ENCODE data around the gene NCAN. TPM values are rescaled to one million over a fixed set of nuclear protein-coding genes. Genes with fewer than 3 reads are reported as not detected.

Gene NCAN
- total RNA-seq, 6 experiments from 2014 or later: 0.04 to 0.07 (median 0.06) TPM; not detected in 2

DNA sequence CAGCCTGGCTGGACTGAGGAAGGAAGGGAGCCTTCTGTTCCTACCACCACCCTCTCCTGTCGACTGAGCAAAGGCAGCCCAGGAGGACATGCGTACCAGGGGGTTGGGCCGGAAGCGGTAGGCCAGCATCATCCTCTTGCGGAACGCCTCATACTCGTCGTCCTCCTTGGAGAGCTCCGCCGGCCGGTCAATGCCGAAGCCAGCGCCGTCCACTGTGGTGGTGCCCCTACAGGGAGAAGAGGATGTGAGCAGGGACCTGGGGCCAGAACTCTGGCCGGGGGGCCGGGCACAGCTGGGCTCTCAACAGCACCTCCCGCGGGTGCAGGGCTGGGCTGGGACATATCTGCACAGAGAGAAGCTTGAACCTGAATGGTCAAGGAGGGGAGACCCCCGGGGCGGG is 65.1 kb downstream of the NCAN start:
- H3K36me3 ChIP-seq: peaks cover 0 to 40% (median 10%) of the 10 kb centered on the region in 4 donors

DNA sequence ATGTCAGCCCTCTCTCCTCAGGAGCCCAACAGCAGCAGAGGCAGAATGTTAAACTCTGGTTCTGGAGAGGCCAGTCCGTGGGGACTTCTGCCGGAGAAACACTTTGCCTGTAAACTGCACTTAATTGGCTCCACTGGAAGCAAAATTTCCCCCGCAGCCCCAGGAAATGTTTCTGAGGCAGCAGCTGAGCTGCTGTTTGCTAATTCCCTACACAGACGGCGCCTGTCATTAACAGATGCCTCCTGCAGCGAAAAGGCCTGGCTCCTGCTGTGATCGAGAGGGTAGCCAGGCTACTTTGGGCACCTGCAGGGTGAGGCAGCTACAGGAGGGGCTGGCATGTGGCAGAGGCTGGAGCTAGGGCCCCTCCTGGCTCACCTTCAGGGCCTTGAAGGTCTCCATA is 66.6 kb downstream of the NCAN start:
- no CpG with 5 or more reads among the region's 7 CpGs for WGBS (ENCODE audit: insufficient coverage, low coverage, low lambda C conversion rate, missing lambda C conversion rate)
- DNase-seq: no peak
- Histone ChIP-seq H3K27me3 (no peaks in the 10 kb centered on the region), H3K36me3 (peaks cover 0 to 40% (median 10%) of the 10 kb centered on the region in 4 donors), H3K27ac (no peak overlapping the region), H3K4me3 (no peak overlapping the region), H3K4me1 (peaks cover 0 to 24% (median 11%) of the 10 kb centered on the region in 4 donors), H3K9me3 (no peaks in the 10 kb centered on the region)
- no peak for ATAC-seq
- TF ChIP-seq POLR2A (IDR thresholded peaks at IDR 0.05): no peak
- TF ChIP-seq, protein P1, sequence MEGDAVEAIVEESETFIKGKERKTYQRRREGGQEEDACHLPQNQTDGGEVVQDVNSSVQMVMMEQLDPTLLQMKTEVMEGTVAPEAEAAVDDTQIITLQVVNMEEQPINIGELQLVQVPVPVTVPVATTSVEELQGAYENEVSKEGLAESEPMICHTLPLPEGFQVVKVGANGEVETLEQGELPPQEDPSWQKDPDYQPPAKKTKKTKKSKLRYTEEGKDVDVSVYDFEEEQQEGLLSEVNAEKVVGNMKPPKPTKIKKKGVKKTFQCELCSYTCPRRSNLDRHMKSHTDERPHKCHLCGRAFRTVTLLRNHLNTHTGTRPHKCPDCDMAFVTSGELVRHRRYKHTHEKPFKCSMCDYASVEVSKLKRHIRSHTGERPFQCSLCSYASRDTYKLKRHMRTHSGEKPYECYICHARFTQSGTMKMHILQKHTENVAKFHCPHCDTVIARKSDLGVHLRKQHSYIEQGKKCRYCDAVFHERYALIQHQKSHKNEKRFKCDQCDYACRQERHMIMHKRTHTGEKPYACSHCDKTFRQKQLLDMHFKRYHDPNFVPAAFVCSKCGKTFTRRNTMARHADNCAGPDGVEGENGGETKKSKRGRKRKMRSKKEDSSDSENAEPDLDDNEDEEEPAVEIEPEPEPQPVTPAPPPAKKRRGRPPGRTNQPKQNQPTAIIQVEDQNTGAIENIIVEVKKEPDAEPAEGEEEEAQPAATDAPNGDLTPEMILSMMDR (IDR thresholded peaks at IDR 0.05): no peak
- intact Hi-C loops (cut with DNase I): no loop called here

More for the DNA sequence above, 65.1 kb downstream of the NCAN start:
- no peak overlapping the region for H3K4me3 ChIP-seq
- DNase-seq (no peak), ATAC-seq (no peak)
- H3K27me3 ChIP-seq: no peaks in the 10 kb centered on the region
- 100% methylated on average over 2 of the region's 20 CpGs for WGBS (ENCODE audit: insufficient coverage, low coverage, low lambda C conversion rate, missing lambda C conversion rate)
- TF ChIP-seq, protein P1 (IDR thresholded peaks at IDR 0.05): no peak
- TF ChIP-seq POLR2A (IDR thresholded peaks at IDR 0.05): no peak
- H3K27ac ChIP-seq: no peak overlapping the region
- H3K9me3 ChIP-seq: no peaks in the 10 kb centered on the region
- peaks cover 0 to 30% (median 15%) of the 10 kb centered on the region in 4 donors for H3K4me1 ChIP-seq
- intact Hi-C loops (cut with DNase I): no loop called here

DNA sequence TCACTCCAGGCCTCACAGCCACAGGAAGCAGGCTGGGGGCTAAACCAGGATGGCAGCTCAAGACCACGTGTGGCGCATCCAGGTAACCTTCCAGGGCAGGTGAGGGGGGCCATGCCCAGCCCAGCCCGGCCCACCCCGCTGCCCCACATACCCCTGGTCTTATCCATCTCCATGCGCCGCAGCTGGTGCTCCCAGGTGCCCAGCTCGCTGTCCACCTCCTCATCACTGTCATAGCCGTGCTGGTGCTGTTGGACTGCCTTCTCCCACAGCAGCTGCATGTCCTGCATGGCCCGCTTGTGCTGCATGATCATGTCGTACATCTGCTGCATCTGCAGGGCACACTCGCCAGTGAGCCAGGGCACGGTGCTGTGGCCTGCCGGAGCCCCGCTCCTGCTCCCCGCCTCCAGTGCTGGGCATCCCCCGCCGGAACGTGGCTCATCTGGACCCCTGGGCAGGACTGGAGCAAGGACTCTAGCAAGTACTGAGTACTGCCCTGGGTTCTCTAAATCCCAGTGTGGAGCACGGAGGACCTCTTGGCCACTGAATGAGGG is 67.4 kb downstream of the NCAN start:
- no peak for DNase-seq
- Histone ChIP-seq H3K4me1 (peaks cover 0 to 15% (median 7%) of the 10 kb centered on the region in 4 donors), H3K27ac (no peak overlapping the region), H3K36me3 (peaks cover 0 to 44% (median 10%) of the 10 kb centered on the region in 4 donors), H3K4me3 (no peak overlapping the region), H3K27me3 (no peaks in the 10 kb centered on the region), H3K9me3 (no peaks in the 10 kb centered on the region)
- intact Hi-C loops (cut with DNase I): no loop called here
- TF ChIP-seq, protein P1 (IDR thresholded peaks at IDR 0.05): no peak
- no peak for TF ChIP-seq POLR2A (IDR thresholded peaks at IDR 0.05)
- WGBS (ENCODE audit: insufficient coverage, low coverage, low lambda C conversion rate, missing lambda C conversion rate): 88% methylated on average over 4 of the region's 19 CpGs
- no peak for ATAC-seq

DNA sequence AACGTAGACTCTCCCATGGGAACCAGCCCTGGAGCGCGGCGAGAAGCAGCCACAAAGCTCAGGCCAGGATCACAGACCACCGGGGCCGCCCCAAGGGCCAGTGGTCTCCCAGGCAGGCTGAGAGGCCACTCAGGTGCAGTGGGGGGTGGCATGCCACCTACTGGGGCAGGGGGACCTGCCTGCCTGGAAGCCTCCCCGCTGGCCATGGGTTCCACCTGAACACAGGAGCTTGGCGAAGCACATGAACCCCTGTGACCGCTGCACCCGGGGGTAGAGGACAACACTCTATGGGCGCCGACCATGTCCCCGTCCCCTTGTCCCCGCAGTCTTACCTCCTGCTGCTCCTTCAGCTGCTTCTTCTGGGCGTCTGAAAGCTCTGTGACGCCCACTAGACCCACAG is 68.1 kb downstream of the NCAN start:
- Histone ChIP-seq H3K27ac (no peak overlapping the region), H3K4me1 (peaks cover 0 to 9% (median 4%) of the 10 kb centered on the region in 4 donors), H3K36me3 (peaks cover 0 to 48% (median 10%) of the 10 kb centered on the region in 4 donors), H3K4me3 (no peak overlapping the region), H3K9me3 (no peaks in the 10 kb centered on the region), H3K27me3 (no peaks in the 10 kb centered on the region)
- no peak for ATAC-seq
- 67% methylated on average over 1 of the region's 16 CpGs for WGBS (ENCODE audit: insufficient coverage, low coverage, low lambda C conversion rate, missing lambda C conversion rate)
- no peak for DNase-seq
- TF ChIP-seq, protein P1 (IDR thresholded peaks at IDR 0.05): no peak
- TF ChIP-seq POLR2A (IDR thresholded peaks at IDR 0.05): no peak
- intact Hi-C loops (cut with DNase I): no loop called here

All from right lobe of liver (tissue), 6 donors.